Loucy (cell line): ENCODE measurements around the gene CTLA4.

Experiments used
- CTCF ChIP-seq: fragments of 200-600 bp; sonication (generic); conservative IDR thresholded peaks from 2 replicates; pipeline ENCODE4 v1.5.1; 2014; ENCODE audit warnings: mild to moderate bottlenecking, antibody characterized with exemption, low read length
- EZH2phosphoT487 ChIP-seq: fragments of 200-600 bp; IDR thresholded peaks from 2 replicates; pipeline ENCODE4 v1.6.1; 2018; ENCODE audit warnings: antibody characterized with exemption, mild to moderate bottlenecking, moderate library complexity, borderline replicate concordance

- TF ChIP-seq CTCF, result no peak
- no peak for TF ChIP-seq EZH2phosphoT487
Measured at GRCh38 chr2:203916756-203917155, 49.2 kb downstream of the CTLA4 start.
